ENCODE results near the gene PIP5K1B.

The PIP5K1B gene

GRCh38 chr9:68750255-68750654 is 45.2 kb downstream of the PIP5K1B start:
- TF ChIP-seq CTCF (IDR thresholded peaks at IDR 0.05; ENCODE audit: insufficient read depth, low read depth, low read length, missing control alignments), result no peak
- no peak overlapping the region for H3K4me3 ChIP-seq (ENCODE audit: low read depth, low read length)
- no peak for DNase-seq (ENCODE audit: low read depth)

GRCh38 chr9:68750786-68751185 is 45.7 kb downstream of the PIP5K1B start:
- no peak overlapping the region for H3K4me3 ChIP-seq (ENCODE audit: low read depth, low read length)
- DNase-seq (ENCODE audit: low read depth), result no peak
- no peak for TF ChIP-seq CTCF (IDR thresholded peaks at IDR 0.05; ENCODE audit: insufficient read depth, low read depth, low read length, missing control alignments)

- no peak for TF ChIP-seq CTCF (IDR thresholded peaks at IDR 0.05; ENCODE audit: insufficient read depth, low read depth, low read length, missing control alignments)
Measured at GRCh38 chr9:68751556-68751955, 46.5 kb downstream of the PIP5K1B start.

GRCh38 chr9:68755051-68755450 is 50.0 kb downstream of the PIP5K1B start:
- TF ChIP-seq CTCF (IDR thresholded peaks at IDR 0.05; ENCODE audit: insufficient read depth, low read depth, low read length, missing control alignments), result no peak
- DNase-seq (ENCODE audit: low read depth), result no peak
- no peak overlapping the region for H3K4me3 ChIP-seq (ENCODE audit: low read depth, low read length)

More at GRCh38 chr9:68751556-68751955, 46.5 kb downstream of the PIP5K1B start:
- DNase-seq (ENCODE audit: low read depth), result no peak
- H3K4me3 ChIP-seq (ENCODE audit: low read depth, low read length), result no peak overlapping the region

- no peak overlapping the region for H3K4me3 ChIP-seq (ENCODE audit: low read depth, low read length)
- no peak for TF ChIP-seq CTCF (IDR thresholded peaks at IDR 0.05; ENCODE audit: insufficient read depth, low read depth, low read length, missing control alignments)
- no peak for DNase-seq (ENCODE audit: low read depth)
Measured at GRCh38 chr9:68755752-68756151, 50.7 kb downstream of the PIP5K1B start.

- no peak for DNase-seq (ENCODE audit: low read depth)
- no peak for TF ChIP-seq CTCF (IDR thresholded peaks at IDR 0.05; ENCODE audit: insufficient read depth, low read depth, low read length, missing control alignments)
- H3K4me3 ChIP-seq (ENCODE audit: low read depth, low read length), result no peak overlapping the region
Measured at GRCh38 chr9:68759981-68760673, 55.1 kb downstream of the PIP5K1B start.

All from GM12865 (cell line).